GM19238 (cell line): ENCODE measurements around the gene ME3.
"Not testable (repeated sequence)": the region's sequence is repeated elsewhere in the genome, so short reads cannot be mapped to it uniquely, and the experiment has no call there.

ENCODE experiments used
- DNase-seq: peaks from one replicate; pipeline ENCODE4 v3.0.0; 2011; ENCODE audit warnings: low spot score; ENCODE audit not compliant: insufficient read length

ME3 gene

DNA sequence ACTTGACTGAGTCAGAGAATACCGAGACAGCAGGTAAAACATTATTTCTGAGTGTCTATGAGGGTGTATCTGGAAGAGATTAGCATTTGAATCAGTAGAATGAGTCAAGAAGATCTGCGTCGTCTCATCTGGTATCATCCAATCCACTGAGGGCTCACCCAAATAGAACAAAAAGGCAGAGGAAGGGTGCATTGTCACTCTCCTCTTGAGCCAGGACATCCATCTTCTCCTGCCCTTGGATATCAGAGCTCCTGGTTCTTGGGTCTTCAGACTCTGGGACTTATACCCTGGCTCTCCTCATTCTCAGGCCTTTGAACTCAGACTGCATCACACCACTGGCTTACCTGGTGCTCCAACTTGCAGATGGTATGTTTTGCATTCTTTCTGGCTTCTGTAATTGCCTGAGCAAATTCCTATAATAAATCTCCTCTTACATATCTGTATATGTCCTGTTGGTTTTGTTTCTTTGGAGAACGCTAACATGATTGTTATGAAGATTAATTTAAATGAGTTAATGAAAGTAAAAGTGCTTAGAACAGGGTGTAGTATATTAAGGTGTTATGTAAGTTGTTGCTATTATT, 49.3 kb downstream of the ME3 start:
- no peak for DNase-seq

DNA sequence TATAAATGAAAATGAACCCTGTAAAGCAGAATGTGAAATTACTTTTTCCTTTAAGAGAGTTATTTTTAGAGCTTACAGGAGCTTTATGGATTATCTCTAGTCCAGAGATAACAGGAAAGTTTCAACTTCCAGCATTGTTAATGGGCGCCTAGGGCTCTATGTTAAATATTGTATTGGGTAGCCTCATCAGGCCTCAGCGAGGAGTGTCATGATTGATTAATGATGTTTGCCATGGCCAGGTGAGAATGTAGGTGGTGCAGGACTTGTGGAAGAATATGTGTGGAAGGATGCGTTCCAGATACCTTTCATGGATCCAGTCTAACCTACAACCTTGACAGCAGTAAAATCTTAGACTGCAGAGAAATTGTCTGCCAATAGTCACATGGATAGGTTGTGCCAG, 50.6 kb downstream of the ME3 start:
- no peak for DNase-seq

DNA sequence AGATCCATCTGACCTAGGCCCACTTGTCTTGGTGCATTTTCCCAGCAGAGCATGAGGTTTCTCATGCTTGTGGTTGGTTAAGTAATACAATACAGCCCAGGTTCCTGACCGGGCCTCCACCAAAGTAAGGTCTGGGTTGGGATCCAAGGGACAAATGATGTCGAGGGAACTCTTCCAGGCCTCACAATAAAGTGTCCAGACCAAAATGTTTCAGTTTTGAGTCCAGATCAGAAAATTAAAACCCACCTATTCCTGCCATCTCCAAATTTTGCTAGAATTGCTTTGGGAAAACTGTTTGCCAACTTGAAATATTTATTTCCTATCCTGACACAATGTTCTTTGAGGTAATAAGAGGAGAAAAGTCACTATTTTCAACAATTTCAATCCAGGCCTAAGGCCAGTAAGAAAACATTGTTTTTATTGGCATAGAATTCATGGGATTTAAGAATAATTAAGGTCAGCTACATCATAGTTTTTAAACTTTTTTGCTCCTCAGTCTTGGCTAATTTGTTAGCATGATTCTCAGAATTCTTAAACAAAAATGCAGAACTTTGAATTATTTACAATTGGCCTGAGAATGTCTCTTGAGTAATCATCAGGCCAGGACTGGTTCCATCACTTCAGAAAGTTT, 51.4 kb downstream of the ME3 start:
- no peak for DNase-seq

DNA sequence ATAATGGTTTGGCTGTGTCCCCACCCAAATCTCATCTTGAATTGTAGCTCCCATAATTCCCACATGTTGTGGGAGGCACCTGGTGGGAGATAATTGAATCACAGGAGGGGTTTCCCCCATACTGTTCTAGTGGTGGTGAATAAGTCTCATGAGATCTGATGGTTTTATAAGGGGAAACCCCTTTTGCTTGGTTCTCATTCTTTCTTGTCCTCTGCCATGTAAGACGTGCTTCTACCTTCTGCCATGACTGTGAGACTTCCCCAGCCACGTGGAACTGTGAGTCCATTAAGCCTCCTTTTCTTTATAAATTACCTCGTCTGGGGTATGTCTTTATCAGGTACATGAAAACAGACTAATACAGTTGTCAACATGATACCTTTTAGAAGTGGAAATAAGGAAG, 53.0 kb downstream of the ME3 start:
- not testable (repeated sequence) for DNase-seq

DNA sequence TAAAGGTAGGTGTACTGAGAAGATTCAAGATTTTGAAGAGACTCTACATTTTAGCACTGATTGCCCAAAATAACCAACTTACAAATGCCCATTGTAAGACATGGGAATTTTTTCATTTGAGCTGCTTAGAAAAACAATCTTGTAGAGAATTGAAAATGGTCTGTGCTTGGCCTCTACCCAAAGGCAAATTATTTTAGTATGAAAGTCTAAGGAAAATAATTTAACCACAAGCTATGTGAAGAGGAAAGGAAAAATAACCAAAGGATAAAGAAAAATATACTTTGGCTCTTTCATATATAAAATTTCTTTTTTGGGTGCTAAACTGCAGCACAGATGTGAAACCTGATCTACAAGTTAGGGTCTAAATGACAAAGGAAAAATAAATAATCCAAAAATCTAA, 54.9 kb downstream of the ME3 start:
- no peak for DNase-seq

DNA sequence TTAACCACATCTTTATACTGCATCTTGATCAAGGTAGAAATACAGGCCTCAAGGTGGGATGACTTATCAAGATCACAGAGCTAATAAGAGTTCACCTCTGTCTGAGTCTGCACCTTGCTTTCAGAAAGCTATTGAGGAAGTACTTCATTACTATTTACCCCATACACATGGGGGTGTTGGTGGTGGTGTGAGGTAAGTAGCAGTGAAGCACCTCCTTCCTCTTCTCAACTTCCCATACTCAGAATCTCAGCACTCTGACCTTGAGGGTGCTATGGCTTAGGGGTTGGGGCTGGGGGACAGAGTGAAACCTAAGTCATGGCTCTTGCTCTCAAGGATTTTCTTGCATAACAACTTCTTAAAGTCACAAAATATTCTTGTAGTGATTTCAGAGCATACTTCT, 56.9 kb downstream of the ME3 start:
- no peak for DNase-seq

DNA sequence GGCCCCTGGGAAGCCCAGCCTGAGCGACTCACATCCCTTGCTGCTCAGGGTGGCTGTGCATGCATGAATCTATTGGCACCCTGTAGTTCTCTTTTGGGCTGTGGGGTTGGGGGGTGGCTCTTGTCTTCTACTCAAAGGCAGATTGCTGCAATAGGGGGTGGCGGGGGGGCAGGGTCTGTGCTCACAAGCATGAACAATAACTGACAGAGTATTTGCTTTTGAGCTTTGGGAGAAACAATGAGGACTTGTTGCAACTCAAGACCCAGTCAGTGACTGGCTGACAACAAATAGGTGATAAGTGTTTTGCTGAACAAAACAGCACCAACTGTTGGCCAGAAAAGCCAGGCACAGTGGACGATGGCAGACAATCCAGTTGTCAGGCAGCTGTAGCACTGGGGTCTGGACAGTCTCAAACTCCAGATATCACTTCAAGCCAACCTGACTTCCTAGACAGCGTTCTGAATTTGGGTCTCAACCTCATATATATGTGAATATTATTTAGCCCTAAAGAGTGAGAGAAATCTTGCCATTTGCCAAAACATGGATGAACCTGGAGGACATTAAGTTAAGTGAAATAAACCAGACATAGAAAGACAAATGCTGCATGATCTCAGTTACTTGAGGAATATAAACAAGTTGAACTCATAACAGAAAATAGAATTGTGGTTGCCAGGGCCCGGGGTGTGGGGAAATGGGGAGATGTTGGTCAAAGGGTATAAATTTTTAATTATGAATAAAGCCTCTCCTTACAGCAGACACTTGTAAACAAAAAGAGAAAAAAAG, 61.7 kb downstream of the ME3 start:
- no peak for DNase-seq

DNA sequence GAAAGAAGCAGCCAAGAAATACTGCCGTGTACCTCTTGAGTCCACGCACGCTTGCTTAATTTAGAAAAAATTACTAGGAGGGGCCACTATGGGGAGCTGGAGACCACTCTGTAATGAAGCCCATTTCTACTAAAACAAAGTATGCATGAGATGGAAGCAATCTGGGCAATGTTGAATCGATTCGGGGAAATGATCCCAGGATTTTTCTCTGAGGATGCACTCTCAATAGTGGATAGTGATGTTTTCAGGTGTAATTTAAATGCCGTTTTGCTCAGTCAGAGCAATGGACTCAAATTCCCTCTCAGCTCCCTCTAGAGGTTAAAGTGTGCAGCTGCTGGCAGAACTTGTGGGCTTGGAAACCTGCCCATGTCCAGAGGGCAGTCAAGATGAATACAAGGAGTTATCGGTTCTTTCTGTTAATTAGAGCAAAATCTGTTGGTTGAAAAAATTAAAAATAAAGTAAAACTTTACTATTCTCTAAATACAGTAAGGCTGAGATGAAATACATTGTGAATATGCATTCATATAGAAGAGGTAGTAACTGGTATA, 64.1 kb downstream of the ME3 start:
- DNase-seq, result peak; percentile 46

DNA sequence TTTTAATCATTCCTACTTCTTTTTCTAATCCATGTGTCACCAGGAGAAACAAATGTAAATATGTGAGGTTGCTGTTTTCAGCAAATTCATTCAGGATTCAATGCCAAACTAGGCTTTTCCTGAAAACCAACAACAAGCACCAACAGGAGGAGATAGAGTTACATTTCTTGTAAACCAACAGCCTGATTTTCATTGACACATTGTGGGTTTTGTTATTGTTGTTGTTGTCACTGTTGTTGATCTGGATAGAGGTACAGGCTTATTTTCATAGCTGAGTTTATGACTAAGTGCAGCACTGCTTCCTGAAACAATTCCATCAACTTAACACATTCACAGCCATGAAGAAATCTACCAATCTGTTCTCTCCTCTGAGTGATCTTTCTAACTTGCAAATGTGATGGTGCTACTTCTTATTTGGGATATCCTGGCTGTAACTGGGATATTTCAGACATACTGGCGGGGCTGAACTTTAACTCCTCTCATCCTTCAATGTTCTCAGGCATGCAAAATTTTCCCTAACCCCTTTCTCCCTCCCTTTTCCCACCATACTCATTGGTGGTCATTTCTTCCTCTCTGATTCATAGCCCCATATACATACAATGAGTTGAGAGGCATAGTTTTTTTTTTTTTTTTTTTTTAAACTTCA, 65.5 kb downstream of the ME3 start:
- DNase-seq, result no peak

DNA sequence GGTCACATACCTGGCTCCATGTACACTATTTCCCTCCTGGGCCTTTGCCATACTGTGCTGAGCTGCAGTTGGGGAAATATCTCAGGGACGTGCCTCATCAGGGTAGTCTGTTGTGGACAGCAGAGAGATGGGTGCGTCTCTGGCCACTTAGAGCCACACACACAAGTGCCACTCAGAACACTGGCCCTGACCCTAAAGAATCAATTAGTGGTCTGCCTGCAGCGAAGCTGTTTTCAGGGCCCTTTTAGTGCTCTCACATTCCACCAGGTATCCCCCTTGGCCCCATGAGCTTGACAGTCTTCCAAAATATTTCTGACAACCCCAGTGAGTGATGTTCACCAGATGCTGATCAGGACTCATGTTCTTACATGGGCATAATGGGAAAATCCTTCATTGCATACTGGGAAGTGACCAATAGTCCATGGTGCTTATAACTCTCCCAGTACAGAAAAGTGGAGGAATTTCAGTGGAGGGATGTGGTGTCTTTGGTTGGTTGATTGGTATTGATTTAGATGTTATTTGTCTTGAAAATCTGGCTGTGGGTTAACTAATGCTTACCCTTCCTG, 66.1 kb downstream of the ME3 start:
- DNase-seq, result no peak

DNA sequence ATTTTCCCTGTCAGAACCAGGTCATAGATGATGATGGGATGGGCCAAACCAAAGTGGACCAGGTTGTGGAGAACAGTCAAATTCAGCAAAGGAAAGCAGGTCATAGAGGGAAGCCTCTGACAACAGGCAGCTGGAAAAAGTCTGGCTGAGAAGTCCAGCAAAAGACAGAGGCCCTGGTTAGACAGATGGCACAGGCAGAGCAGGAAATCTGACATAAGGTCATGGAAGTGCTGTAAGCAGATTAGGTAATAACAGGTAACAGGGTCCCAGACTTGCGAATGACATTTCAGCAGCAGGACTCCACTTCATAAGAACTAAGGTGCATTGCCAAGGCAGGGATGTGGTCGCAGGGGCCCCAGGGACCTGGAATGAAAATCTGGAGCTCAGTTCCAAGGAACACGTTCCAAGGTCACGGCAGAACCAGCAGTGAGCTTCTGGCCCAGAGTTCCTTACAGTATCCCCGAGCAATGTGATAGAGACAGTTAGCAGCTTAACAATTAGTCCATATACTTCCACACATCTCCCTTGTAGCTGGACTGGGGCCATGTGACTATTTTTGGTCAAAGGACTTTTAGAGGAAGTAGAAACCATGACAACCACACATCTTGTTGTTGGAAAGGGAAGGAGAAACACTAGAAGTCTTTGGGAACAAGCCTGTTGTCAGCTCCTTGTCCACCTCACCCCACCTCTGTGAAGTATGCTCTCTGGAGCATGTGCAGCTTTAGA, 75.4 kb downstream of the ME3 start:
- DNase-seq, result no peak

DNA sequence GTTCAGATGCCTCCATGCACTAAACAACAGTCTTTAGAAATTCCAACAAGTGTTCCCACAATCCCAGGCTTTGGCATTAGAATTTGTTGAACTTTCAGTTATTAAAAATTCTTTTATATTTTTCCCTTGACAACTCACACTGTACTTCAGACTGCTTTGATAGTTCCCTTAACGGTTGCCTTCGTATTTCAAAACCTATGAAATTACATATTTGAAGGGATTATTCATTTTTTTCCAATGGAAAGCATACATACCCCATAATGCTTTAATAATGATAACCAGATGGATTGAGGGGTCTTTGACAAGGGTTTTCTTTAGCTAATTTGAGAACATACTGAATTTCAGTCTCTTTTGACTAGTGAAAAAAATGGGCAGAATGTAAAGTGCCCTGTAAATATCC, 76.5 kb downstream of the ME3 start:
- no peak for DNase-seq

DNA sequence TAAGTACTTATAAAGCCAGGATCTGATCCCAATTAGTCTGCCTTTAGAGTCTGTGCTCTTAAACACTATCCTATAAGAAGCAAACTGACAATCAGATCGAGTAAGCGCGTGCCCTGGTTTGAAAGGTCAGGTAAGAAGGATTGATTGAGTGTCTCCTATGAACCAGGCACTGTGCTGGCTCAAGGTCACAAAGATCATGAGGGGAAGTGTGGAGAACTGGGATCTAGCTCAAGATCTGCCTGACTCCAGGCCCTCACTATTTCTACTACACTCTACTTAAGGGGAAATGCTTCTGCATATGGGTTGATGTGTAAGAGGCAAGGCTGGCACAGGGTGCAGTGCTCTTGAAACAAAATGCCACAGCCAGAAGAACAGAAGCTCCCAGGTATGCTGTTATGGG, 77.0 kb downstream of the ME3 start:
- DNase-seq, result no peak

DNA sequence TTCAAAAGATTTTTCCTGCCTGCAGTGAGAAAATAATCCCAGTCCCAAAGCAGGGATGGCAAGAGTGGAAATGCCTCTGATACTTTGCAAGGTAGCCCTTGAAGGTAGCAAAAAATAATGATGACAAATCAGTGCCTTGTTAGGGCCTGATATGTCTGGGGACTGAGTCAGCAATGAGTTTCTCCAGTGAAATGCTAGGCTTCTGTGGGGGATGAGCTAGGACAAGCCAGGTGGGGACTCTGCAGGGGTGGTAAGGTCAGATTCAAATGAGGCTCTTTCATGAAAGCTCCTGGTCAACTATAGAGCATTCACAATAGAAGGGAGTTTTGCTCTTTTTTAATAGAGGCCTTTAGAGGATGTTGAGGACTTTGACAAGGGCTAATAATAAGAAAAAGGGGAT, 77.7 kb downstream of the ME3 start:
- no peak for DNase-seq

DNA sequence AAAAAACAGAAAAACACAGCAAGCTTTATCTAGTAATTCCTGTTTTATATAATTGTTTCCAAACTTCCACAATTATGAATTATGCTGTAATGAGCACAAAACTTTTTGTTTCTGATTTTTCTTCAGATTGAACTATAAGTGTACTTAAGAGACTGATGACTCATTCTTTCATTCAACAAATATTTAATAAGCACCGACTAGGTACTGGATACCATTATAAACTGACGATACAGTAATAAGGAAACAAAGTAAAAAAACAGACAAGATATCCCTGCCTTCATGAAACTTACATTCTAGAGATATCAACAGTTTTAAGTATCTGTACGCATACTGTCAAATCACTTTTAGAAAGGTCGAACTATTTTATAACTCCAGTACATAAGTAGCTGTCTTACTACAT, 78.6 kb downstream of the ME3 start:
- no peak for DNase-seq

DNA sequence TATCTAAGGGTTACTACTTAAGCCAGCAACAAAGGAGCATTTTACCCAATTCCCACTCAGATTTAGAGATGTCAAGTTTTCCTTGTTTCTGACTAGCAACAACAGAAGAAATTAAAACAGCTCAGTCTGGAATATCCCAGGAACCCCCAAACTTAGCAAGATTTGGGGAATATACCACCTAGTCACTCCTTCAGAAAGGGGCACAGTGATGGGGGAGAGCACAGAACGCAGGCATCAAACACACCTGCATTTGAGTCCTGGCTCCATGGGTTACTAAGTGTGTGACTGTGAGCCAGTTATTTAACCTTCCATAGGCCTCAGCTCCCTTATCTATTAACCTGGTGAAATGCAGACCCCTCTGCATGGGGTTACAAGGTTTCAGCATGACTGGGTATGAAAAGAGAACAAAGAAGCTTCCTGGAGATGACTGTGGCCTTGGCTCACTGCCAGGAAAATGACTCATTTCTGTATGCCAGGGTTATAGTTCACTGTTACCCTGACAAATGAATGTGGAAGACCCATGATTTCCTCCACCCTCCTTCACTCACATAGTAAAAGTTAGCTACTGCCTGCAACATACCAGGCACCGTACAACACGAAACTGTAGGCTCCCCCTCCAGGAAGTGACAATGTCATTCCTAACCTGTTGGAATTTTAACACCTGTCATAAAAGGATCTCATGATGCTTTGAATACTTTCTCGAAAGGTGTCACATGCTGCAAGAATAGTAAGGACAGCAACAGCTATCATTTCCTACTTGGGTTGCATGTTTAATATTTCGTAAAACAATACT, 79.6 kb downstream of the ME3 start:
- peak; percentile 33 for DNase-seq

DNA sequence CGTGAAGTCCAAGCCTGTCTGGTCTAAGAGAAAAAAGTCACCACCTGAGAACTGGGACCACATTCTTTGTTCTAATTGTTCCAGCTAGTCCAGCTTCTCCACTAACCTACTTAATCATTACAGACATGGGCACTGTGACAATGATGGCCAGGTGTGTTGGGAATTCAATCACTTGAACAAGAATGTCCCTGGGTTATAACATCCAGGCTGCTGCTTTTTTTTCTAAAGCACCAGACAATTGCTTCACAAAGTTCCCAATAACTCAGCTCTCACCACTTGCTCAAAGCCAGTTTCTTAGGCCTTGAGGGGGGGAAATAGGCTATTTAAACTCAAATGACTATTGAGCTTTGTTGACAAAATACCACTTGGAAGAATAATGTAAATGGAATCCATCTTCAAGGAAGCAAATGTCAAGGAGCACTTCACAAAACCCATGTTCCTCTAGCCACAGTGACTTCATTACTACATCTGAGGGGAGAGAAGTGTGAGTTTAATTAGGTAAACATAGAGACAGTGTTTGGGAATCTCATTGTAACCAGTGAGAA, 80.3 kb downstream of the ME3 start:
- DNase-seq, result no peak

DNA sequence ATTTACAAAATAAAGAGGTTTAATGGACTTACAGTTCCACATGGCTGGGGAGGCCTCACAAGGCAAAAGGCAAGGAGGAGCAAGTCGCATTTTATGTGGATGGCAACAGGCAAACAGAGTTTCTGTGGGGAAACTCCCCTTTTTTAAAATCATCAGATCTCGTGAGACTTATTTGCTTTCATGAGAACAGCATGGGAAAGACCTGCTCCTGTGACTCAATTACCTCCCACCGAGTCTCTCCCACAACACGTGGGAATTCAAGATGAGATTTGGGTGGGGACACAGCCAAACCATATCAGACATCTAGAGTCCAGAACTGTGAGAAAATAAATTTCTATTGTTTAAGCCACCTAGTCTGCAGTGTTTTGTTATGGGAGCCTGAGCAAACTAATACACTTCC, 80.8 kb downstream of the ME3 start:
- no peak for DNase-seq

DNA sequence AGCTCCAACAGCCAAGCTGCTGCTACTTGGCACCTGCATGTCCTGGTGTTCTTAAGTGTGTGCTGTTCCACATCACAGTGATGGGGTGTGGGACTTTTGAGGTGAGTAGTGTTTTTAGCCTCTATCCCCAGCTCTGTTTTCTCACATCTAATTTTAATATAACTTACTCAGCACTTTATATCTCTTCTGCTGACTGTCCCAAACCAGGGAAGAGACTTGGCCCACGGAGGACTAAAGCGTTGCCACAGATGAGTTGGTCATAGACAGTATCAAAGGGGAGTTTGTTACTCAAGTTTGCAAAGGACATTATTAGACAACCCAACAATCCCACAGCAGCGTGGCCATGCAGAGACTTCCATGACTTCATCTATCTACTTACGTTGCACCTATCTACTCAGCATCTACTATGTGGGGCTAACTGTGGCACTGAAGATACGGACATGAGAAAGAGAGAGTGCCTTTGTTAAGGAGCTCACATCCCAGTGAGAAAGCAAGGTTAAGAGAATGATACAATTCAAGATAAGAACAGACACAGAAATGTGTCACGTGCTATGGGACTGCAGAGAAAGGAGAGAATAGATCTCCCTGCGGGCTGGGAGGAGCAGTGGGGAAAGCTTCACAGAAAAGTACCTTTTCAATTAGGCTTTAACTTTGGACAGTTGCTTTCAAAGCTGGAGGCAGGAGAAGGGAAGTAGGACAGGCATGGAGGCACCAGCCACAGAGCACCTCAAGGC, 82.4 kb downstream of the ME3 start:
- no peak for DNase-seq
